ENCODE results near the gene NDC80.

NDC80 gene

GRCh38 chr18:2549462-2549861 is 21.9 kb upstream of the NDC80 start:
- TF ChIP-seq CTCF (IDR thresholded peaks at IDR 0.05; ENCODE audit: low read depth, low read length): no peak

GRCh38 chr18:2551425-2551824 is 19.9 kb upstream of the NDC80 start:
- TF ChIP-seq CTCF (IDR thresholded peaks at IDR 0.05; ENCODE audit: low read depth, low read length): no peak
- H3K27me3 ChIP-seq: no peaks in the 10 kb centered on the region
- no peaks in the 10 kb centered on the region for H3K4me1 ChIP-seq
- H3K4me3 ChIP-seq (ENCODE audit: low read depth, low read length): no peak overlapping the region
- no peaks in the 10 kb centered on the region for H3K36me3 ChIP-seq
- no peaks in the 10 kb centered on the region for H3K9me3 ChIP-seq
- no peak for DNase-seq

More at GRCh38 chr18:2549462-2549861, 21.9 kb upstream of the NDC80 start:
- Histone ChIP-seq H3K4me3 (ENCODE audit: low read depth, low read length) (no peak overlapping the region), H3K9me3 (no peaks in the 10 kb centered on the region), H3K27me3 (no peaks in the 10 kb centered on the region), H3K36me3 (no peaks in the 10 kb centered on the region), H3K4me1 (no peaks in the 10 kb centered on the region)
- no peak for DNase-seq

- TF ChIP-seq CTCF (IDR thresholded peaks at IDR 0.05; ENCODE audit: low read depth, low read length): no peak
- no peaks in the 10 kb centered on the region for H3K4me1 ChIP-seq
- no peaks in the 10 kb centered on the region for H3K9me3 ChIP-seq
- DNase-seq: no peak
- H3K27me3 ChIP-seq: no peaks in the 10 kb centered on the region
- H3K4me3 ChIP-seq (ENCODE audit: low read depth, low read length): no peak overlapping the region
- no peaks in the 10 kb centered on the region for H3K36me3 ChIP-seq
Observed at GRCh38 chr18:2554696-2555095, 16.7 kb upstream of the NDC80 start.

GRCh38 chr18:2555895-2556294 is 15.5 kb upstream of the NDC80 start:
- H3K36me3 ChIP-seq: no peaks in the 10 kb centered on the region
- DNase-seq: no peak
- no peaks in the 10 kb centered on the region for H3K9me3 ChIP-seq
- no peaks in the 10 kb centered on the region for H3K4me1 ChIP-seq
- H3K27me3 ChIP-seq: no peaks in the 10 kb centered on the region
- no peak overlapping the region for H3K4me3 ChIP-seq (ENCODE audit: low read depth, low read length)
- no peak for TF ChIP-seq CTCF (IDR thresholded peaks at IDR 0.05; ENCODE audit: low read depth, low read length)

- no peaks in the 10 kb centered on the region for H3K27me3 ChIP-seq
- H3K4me1 ChIP-seq: no peaks in the 10 kb centered on the region
- no peak overlapping the region for H3K4me3 ChIP-seq (ENCODE audit: low read depth, low read length)
- no peaks in the 10 kb centered on the region for H3K9me3 ChIP-seq
- no peak for TF ChIP-seq CTCF (IDR thresholded peaks at IDR 0.05; ENCODE audit: low read depth, low read length)
- H3K36me3 ChIP-seq: no peaks in the 10 kb centered on the region
- DNase-seq: no peak
Observed at GRCh38 chr18:2557536-2557935, 13.8 kb upstream of the NDC80 start.

- no peaks in the 10 kb centered on the region for H3K4me1 ChIP-seq
- no peak for DNase-seq
- no peaks in the 10 kb centered on the region for H3K9me3 ChIP-seq
- H3K36me3 ChIP-seq: no peaks in the 10 kb centered on the region
- H3K27me3 ChIP-seq: no peaks in the 10 kb centered on the region
- no peak for TF ChIP-seq CTCF (IDR thresholded peaks at IDR 0.05; ENCODE audit: low read depth, low read length)
- no peak overlapping the region for H3K4me3 ChIP-seq (ENCODE audit: low read depth, low read length)
Observed at GRCh38 chr18:2559249-2559648, 12.1 kb upstream of the NDC80 start.
